Stomach (tissue), 9 donors: ENCODE data around the gene GALR3. TPM values are rescaled to one million over a fixed set of nuclear protein-coding genes. Genes with fewer than 3 reads are reported as not detected.
"Not testable (repeated sequence)": the region's sequence is repeated elsewhere in the genome, so short reads cannot be mapped to it uniquely, and the experiment has no call there.

Experiments
- DNase-seq, 2 donors: peaks; one replicate each; pipeline versions ENCODE4 v3.0.0 to v3.0.0-alpha.2; 2013 to 2019
- H3K27ac ChIP-seq, 5 donors: fragments of 200-600 bp in 4 of 5; sonication (generic) in 4 of 5; one replicate each; pipeline ENCODE4 v1.5.1; 2013 to 2019; ENCODE audit warnings: mild to moderate bottlenecking in 1 of 5, moderate library complexity in 1 of 5
- H3K27me3 ChIP-seq, 3 donors: fragments of 200-600 bp; sonication (generic); one replicate each; pipeline ENCODE4 v1.5.1; 2017 to 2019; ENCODE audit warnings: mixed run types in 1 of 3
- H3K36me3 ChIP-seq, 4 donors: fragments of 200-600 bp; sonication (generic); 1 replicate in 3 of 4; 2 replicates in 1 of 4; pipeline ENCODE4 v1.5.1; 2016 to 2019
- H3K4me1 ChIP-seq, 4 donors: fragments of 200-600 bp; sonication (generic); one replicate each; pipeline ENCODE4 v1.5.1; 2016 to 2019
- H3K4me3 ChIP-seq, 4 donors: fragments of 200-600 bp; sonication (generic) in 3 of 4; one replicate each; pipeline ENCODE4 v1.5.1; 2016 to 2019; ENCODE audit warnings: mild to moderate bottlenecking in 1 of 4
- H3K9me3 ChIP-seq, 4 donors: fragments of 200-600 bp; sonication (generic); one replicate each; pipeline ENCODE4 v1.5.1; 2016 to 2019
- CTCF ChIP-seq, 7 experiments: fragments of 450-650 bp in 4 of 7; fragments of 200-600 bp in 3 of 7; sonication (generic) in 3 of 7; IDR thresholded peaks; one replicate each; pipeline ENCODE4 v1.5.1; 2016 to 2019; ENCODE audit warnings: antibody characterized with exemption in 7 of 7, control low read depth in 2 of 7, mild to moderate bottlenecking in 1 of 7
- EP300 ChIP-seq: sonication (generic); formaldehyde crosslinking; IDR thresholded peaks from one replicate; pipeline ENCODE4 v1.6.1; 2017; ENCODE audit warnings: antibody characterized with exemption
- POLR2A ChIP-seq, 4 donors: fragments of 450-650 bp; IDR thresholded peaks; one replicate each; pipeline ENCODE4 v1.6.1; 2016; ENCODE audit warnings: antibody characterized with exemption in 4 of 4, control low read depth in 2 of 4, mild to moderate bottlenecking in 1 of 4, moderate library complexity in 1 of 4
- POLR2AphosphoS5 ChIP-seq, 3 donors: sonication (generic); formaldehyde crosslinking; IDR thresholded peaks; one replicate each; pipeline ENCODE4 v1.6.1; 2016; ENCODE audit warnings: antibody characterized with exemption in 3 of 3
- WGBS, 5 donors: extraction: QIAGEN DNeasy Blood & Tissue Kit in 3 of 5; methylation state at CpG; one replicate each; pipeline versions ENCODE4 v1.1.5 to v1.1.7; 2013 to 2018; 5-methylcytosine and 5-hydroxymethylcytosine counted together
- intact Hi-C: fragments of 100-400 bp; cut with DNase I; formaldehyde crosslinking; loops from one replicate; pipeline ENCODE4 v1.15.1; 2023; ENCODE audit warnings: low total_unique reads
- polyA plus RNA-seq, 3 donors: library from polyadenylated mRNA; stranded (reverse); fragments of 200-250 nt; gene quantifications; one replicate each; pipeline ENCODE4 v1.2.3, GENCODE V29; 2013
- total RNA-seq, 5 donors: library from RNA; depleted of rRNA; stranded (reverse); fragments of >200 nt; gene quantifications; one replicate each; pipeline versions ENCODE4 v1.1.0 to v1.2.3, GENCODE V29; 2014 to 2016
- donor health status: healthy with polysubstance abuse.
- donor health status: Bipolar disorder and iron deficiency.
- donor health status: healthy.

GALR3 gene
- total and polyA plus RNA-seq, 8 donors, result not detected

GRCh38 chr22:37794376-37794775, 28.8 kb upstream of the GALR3 start:
- Histone ChIP-seq H3K4me3 (no peak overlapping the region), H3K4me1 (peaks cover 0 to 8% (median 3%) of the 10 kb centered on the region in 4 donors), H3K36me3 (no peaks in the 10 kb centered on the region), H3K27me3 (no peaks in the 10 kb centered on the region), H3K9me3 (no peaks in the 10 kb centered on the region), H3K27ac (no peak overlapping the region)
- intact Hi-C loops, result loop anchor here (10.0 kb wide), 1 partner anchor 150 kb away; no protein-coding TSS in a partner anchor
- TF ChIP-seq CTCF (IDR thresholded peaks at IDR 0.05) (no peak), POLR2AphosphoS5 (IDR thresholded peaks at IDR 0.05) (no peak), POLR2A (IDR thresholded peaks at IDR 0.05) (no peak), EP300 (no peak)
- peak in 1 of 2 donors; percentile 13 for DNase-seq
- 49 to 78% (median 67%) methylated on average over 2 of the region's 2 CpGs for WGBS, 5 donors

GRCh38 chr22:37796079-37796478, 27.1 kb upstream of the GALR3 start:
- no peak overlapping the region for H3K4me3 ChIP-seq
- no peaks in the 10 kb centered on the region for H3K9me3 ChIP-seq
- H3K36me3 ChIP-seq, result no peaks in the 10 kb centered on the region
- peaks cover 0 to 8% (median 3%) of the 10 kb centered on the region in 4 donors for H3K4me1 ChIP-seq
- no peak overlapping the region for H3K27ac ChIP-seq
- DNase-seq, result peak in 1 of 2 donors; percentile 17
- no peaks in the 10 kb centered on the region for H3K27me3 ChIP-seq
- intact Hi-C loops, result loop anchor here (10.0 kb wide), 1 partner anchor 151 kb away; no protein-coding TSS in a partner anchor
- WGBS, 5 donors, result 54 to 70% (median 57%) methylated on average over 3 of the region's 3 CpGs
- TF ChIP-seq CTCF (IDR thresholded peaks at IDR 0.05) (no peak), POLR2A (IDR thresholded peaks at IDR 0.05) (no peak), EP300 (no peak), POLR2AphosphoS5 (IDR thresholded peaks at IDR 0.05) (no peak)

GRCh38 chr22:37797259-37797658, 25.9 kb upstream of the GALR3 start:
- H3K4me3 ChIP-seq, H3K9me3 ChIP-seq, H3K36me3 ChIP-seq, H3K4me1 ChIP-seq, H3K27ac ChIP-seq, DNase-seq, H3K27me3 ChIP-seq: not testable (repeated sequence)
- 86 to 95% (median 94%) methylated on average over 7 of the region's 7 CpGs for WGBS, 5 donors
- intact Hi-C loops, result loop anchor here (10.0 kb wide), 1 partner anchor 152 kb away; no protein-coding TSS in a partner anchor

- peaks cover 4 to 15% (median 14%) of the 10 kb centered on the region in 4 donors for H3K4me1 ChIP-seq
- no peak overlapping the region for H3K27ac ChIP-seq
- TF ChIP-seq POLR2A (IDR thresholded peaks at IDR 0.05), result no peak
- TF ChIP-seq POLR2AphosphoS5 (IDR thresholded peaks at IDR 0.05), result no peak
- no peak for TF ChIP-seq EP300
- H3K36me3 ChIP-seq, result no peaks in the 10 kb centered on the region
- no peak overlapping the region for H3K4me3 ChIP-seq
- no peaks in the 10 kb centered on the region for H3K9me3 ChIP-seq
- DNase-seq, result peak in 1 of 2 donors; percentile 15
- no peaks in the 10 kb centered on the region for H3K27me3 ChIP-seq
- intact Hi-C loops, result loop anchor here (10.0 kb wide), 1 partner anchor 153 kb away; no protein-coding TSS in a partner anchor
- WGBS, 5 donors, result 57 to 64% (median 63%) methylated on average over 11 to 14 of the region's 14 CpGs
These were observed 25.2 kb upstream of the GALR3 start for GRCh38 chr22:37797874-37798500.

- H3K36me3 ChIP-seq, result not testable (repeated sequence)
These were observed 23.2 kb upstream of the GALR3 start for GRCh38 chr22:37799979-37800378.

GRCh38 chr22:37801946-37802309, 21.3 kb upstream of the GALR3 start:
- Histone ChIP-seq H3K27me3 (peaks cover 0 to 7% (median 0%) of the 10 kb centered on the region in 3 donors), H3K4me3 (peak overlapping the region; percentile 44 to 65 (median 61)), H3K4me1 (peaks cover 27 to 52% (median 49%) of the 10 kb centered on the region in 4 donors), H3K9me3 (no peaks in the 10 kb centered on the region), H3K27ac (peak overlapping the region; percentile 48 to 83 (median 72)), H3K36me3 (no peaks in the 10 kb centered on the region)
- 3 to 10% (median 3%) methylated on average over 10 to 13 of the region's 13 CpGs for WGBS, 5 donors
- intact Hi-C loops, result no loop called here
- peak in 1 of 2 donors; percentile 77 for DNase-seq
- TF ChIP-seq POLR2AphosphoS5 (IDR thresholded peaks at IDR 0.05), result no peak
- TF ChIP-seq POLR2A (IDR thresholded peaks at IDR 0.05), result no peak
- TF ChIP-seq CTCF (IDR thresholded peaks at IDR 0.05), result no peak
- TF ChIP-seq EP300, result no peak

More at GRCh38 chr22:37799979-37800378, 23.2 kb upstream of the GALR3 start:
- not testable (repeated sequence) for H3K4me3 ChIP-seq, H3K9me3 ChIP-seq, DNase-seq, H3K27ac ChIP-seq, H3K27me3 ChIP-seq
- intact Hi-C loops, result loop anchor here (10.0 kb wide), 1 partner anchor 155 kb away; no protein-coding TSS in a partner anchor
- WGBS, 5 donors, result 74 to 84% (median 76%) methylated on average over 9 of the region's 9 CpGs
- H3K4me1 ChIP-seq, result peaks cover 17 to 33% (median 32%) of the 10 kb centered on the region in 4 donors
